Measurements from ENCODE around the gene TAP2.

DNA sequence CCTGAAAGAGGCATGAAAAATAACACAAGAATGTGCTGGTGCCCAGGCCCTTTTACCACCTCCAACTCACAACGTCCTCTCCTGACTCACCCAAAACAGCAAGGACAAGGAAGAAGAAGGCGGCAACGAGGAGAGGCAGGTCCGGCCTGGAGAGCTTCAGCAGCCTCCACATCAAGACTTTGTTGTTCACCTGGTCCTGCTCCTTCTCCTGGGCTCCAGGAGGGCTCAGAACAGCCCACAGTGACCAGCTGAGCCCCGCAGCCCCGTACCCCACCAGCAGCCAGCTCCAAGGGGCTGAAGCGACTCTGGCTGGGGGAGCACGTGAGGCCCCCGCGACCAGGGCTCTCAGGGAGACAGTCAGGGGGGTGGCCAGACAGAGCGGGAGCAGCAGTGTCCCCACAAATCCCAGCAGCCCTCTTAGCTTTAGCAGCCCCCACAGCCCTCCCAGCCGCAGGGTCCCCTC, 857 bp downstream of the TAP2 start:
- TF ChIP-seq GATA2 (IDR thresholded peaks at IDR 0.05; ENCODE audit: low read depth, low read length) (no peak), GATA3 (IDR thresholded peaks at IDR 0.05; ENCODE audit: low read depth, low read length) (no peak)

Measured in SH-SY5Y (cell line).